SH-SY5Y (cell line): ENCODE measurements around the gene OR8G1.

Experiments used
- GATA2 ChIP-seq: IDR thresholded peaks from 2 replicates; pipeline ENCODE4 v1.6.1; 2011; ENCODE audit warnings: mild to moderate bottlenecking, low read depth, low read length
- GATA3 ChIP-seq: IDR thresholded peaks from 2 replicates; pipeline ENCODE4 v1.6.1; 2011; ENCODE audit warnings: low read depth, mild to moderate bottlenecking, low read length, moderate library complexity

DNA sequence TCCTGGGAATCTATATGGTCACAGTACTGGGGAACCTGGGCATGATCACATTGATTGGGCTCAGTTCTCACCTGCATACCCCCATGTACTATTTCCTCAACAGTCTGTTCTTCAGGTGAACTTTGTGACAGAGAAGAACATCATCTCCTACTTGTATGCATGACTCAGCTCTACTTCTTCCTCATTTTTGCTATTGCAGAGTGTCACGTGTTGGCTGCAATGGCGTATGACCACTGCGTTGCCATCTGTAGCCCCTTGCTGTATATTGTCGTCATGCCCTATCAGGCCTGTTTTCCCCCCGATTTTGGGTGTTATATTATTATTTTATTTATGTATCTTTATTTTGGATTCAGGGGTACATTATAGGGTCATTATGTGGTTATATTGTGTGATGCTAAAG, 2.4 kb upstream of the OR8G1 start:
- TF ChIP-seq GATA2 (no peak), GATA3 (no peak)
